Measurements from ENCODE around the gene MRO. TPM values are rescaled to one million over a fixed set of nuclear protein-coding genes. Genes with fewer than 3 reads are reported as not detected.
A peak's percentile ranks its signal among the peaks of the same experiment; 100 is the strongest.

MRO gene
- total and polyA plus RNA-seq, 12 donors, result 0.67 to 9.4 (median 3.3) TPM

- peak overlapping the region in 1 of 5 donors; percentile 49 for H3K27ac ChIP-seq
- no peaks in the 10 kb centered on the region for H3K27me3 ChIP-seq
- intact Hi-C loops (cut with DNase I), result loop anchor here in 1 of 2 donors (5.0 kb wide), 1 partner anchor 233 kb away; no protein-coding TSS in a partner anchor
- no peaks in the 10 kb centered on the region for H3K9me3 ChIP-seq (replicated peaks in 1 of 3)
- 13 to 17% (median 15%) methylated on average over 15 to 16 of the region's 16 CpGs for WGBS, 4 donors
- H3K36me3 ChIP-seq (replicated peaks in 1 of 2), result no peaks in the 10 kb centered on the region
- H3K4me3 ChIP-seq, result peak overlapping the region in 2 of 4 donors; percentile 23 to 51
- TF ChIP-seq POLR2A (IDR thresholded peaks at IDR 0.05) (no peak), CTCF (IDR thresholded peaks at IDR 0.05) (peak in 2 of 6 experiments; percentile 3 to 14)
- peak in 6 of 7 donors; percentile 30 to 72 (median 40) for DNase-seq
- H3K4me1 ChIP-seq (replicated peaks in 1 of 2), result peaks cover 8 to 25% of the 10 kb centered on the region in 2 donors
Observed at GRCh38 chr18:50819027-50819727, 639 bp downstream of the MRO start.

- Histone ChIP-seq H3K36me3 (replicated peaks in 1 of 2) (no peaks in the 10 kb centered on the region), H3K27ac (no peak overlapping the region), H3K9me3 (replicated peaks in 1 of 3) (no peaks in the 10 kb centered on the region), H3K4me3 (no peak overlapping the region), H3K4me1 (replicated peaks in 1 of 2) (peaks cover 8 to 25% of the 10 kb centered on the region in 2 donors), H3K27me3 (no peaks in the 10 kb centered on the region)
- intact Hi-C loops (cut with DNase I), result loop anchor here in 1 of 2 donors (5.0 kb wide), 1 partner anchor 236 kb away; no protein-coding TSS in a partner anchor
- no peak for DNase-seq
- 74 to 81% (median 77%) methylated on average over 7 of the region's 7 CpGs for WGBS, 4 donors
- TF ChIP-seq CTCF (IDR thresholded peaks at IDR 0.05) (no peak), POLR2A (IDR thresholded peaks at IDR 0.05) (no peak)
Observed at GRCh38 chr18:50816419-50817166, 3.2 kb downstream of the MRO start.

DNA sequence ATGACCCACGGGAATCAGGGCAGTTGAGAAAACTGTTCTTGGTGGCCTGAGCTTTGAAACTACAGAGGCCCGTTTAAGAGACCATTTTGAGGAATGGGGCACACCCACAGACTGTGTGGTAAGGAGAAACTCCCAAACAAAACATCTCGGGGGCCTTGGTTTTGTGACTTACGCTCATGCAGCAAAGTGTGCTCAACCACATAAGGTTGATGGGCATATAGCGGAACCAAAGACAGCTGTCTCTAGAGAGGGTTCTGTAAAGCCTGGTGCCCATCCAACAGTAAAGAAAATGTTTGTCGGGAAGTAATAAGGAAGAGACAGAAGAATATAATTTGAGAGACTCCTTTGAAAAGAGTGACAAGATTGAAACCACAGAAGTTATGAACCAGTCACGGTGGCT lies 5.4 kb downstream of the MRO start:
- no peak for TF ChIP-seq CTCF (IDR thresholded peaks at IDR 0.05)
- no peak for TF ChIP-seq POLR2A (IDR thresholded peaks at IDR 0.05)
- Histone ChIP-seq H3K9me3 (replicated peaks in 1 of 3) (no peaks in the 10 kb centered on the region), H3K27me3 (no peaks in the 10 kb centered on the region), H3K4me3 (no peak overlapping the region), H3K27ac (no peak overlapping the region), H3K4me1 (replicated peaks in 1 of 2) (peaks cover 5 to 7% of the 10 kb centered on the region in 2 donors), H3K36me3 (replicated peaks in 1 of 2) (no peaks in the 10 kb centered on the region)
- intact Hi-C loops (cut with DNase I), result no loop called here
- WGBS, 4 donors, result 70 to 78% (median 75%) methylated on average over 7 of the region's 7 CpGs
- DNase-seq, result no peak

GRCh38 chr18:50813353-50813752 lies 6.5 kb downstream of the MRO start:
- H3K9me3 ChIP-seq (replicated peaks in 1 of 3), result no peaks in the 10 kb centered on the region
- no peak overlapping the region for H3K4me3 ChIP-seq
- intact Hi-C loops (cut with DNase I), result no loop called here
- no peaks in the 10 kb centered on the region for H3K36me3 ChIP-seq (replicated peaks in 1 of 2)
- no peaks in the 10 kb centered on the region for H3K27me3 ChIP-seq
- no peak overlapping the region for H3K27ac ChIP-seq
- H3K4me1 ChIP-seq (replicated peaks in 1 of 2), result peaks cover 0 to 4% of the 10 kb centered on the region in 2 donors
- TF ChIP-seq POLR2A (IDR thresholded peaks at IDR 0.05) (no peak), CTCF (IDR thresholded peaks at IDR 0.05) (no peak)
- 87 to 98% (median 92%) methylated on average over 2 of the region's 2 CpGs for WGBS, 4 donors
- DNase-seq, result no peak

Measured in adrenal gland (tissue), 12 donors.